Heart left ventricle (tissue), 16 donors: ENCODE measurements around the gene ARNT2. TPM values are rescaled to one million over a fixed set of nuclear protein-coding genes. Genes with fewer than 3 reads are reported as not detected.
"Not testable (repeated sequence)": the region's sequence is repeated elsewhere in the genome, so short reads cannot be mapped to it uniquely, and the experiment has no call there.

ENCODE experiments used
- ATAC-seq, 4 donors: fragments of 200-7000 bp; cut with Tn5 transposase; one replicate each; pipeline ENCODE4 v1.9.1; 2020 to 2022; ENCODE audit warnings: moderate library complexity in 4 of 4, mild to moderate bottlenecking in 3 of 4, moderate number of reproducible peaks in 1 of 4
- DNase-seq, 5 donors: peaks; one replicate each; pipeline ENCODE4 v3.0.0-alpha.2; 2020
- H3K27ac ChIP-seq, 12 donors: fragments of 200-600 bp; sonication (generic) in 4 of 12; one replicate each; pipeline versions ENCODE4 v1.5.0 to v1.8.0; 2016 to 2022; ENCODE audit warnings: mild to moderate bottlenecking in 2 of 12
- H3K27me3 ChIP-seq, 9 donors: fragments of 200-600 bp; sonication (generic) in 2 of 9; one replicate each; pipeline versions ENCODE4 v1.5.1 to v1.8.0; 2016 to 2022; ENCODE audit warnings: mild to moderate bottlenecking in 3 of 9
- H3K36me3 ChIP-seq, 9 donors: fragments of 200-600 bp; sonication (generic) in 2 of 9; one replicate each; pipeline versions ENCODE4 v1.5.0 to v1.8.0; 2018 to 2022; ENCODE audit warnings: mild to moderate bottlenecking in 2 of 9
- H3K4me1 ChIP-seq, 12 donors: fragments of 200-600 bp; sonication (generic) in 4 of 12; one replicate each; pipeline versions ENCODE4 v1.5.0 to v1.8.0; 2016 to 2022; ENCODE audit warnings: mild to moderate bottlenecking in 3 of 12
- H3K4me3 ChIP-seq, 12 donors: fragments of 200-600 bp; sonication (generic) in 4 of 12; one replicate each; pipeline versions ENCODE4 v1.5.0 to v1.8.0; 2017 to 2022; ENCODE audit warnings: mild to moderate bottlenecking in 9 of 12, moderate library complexity in 4 of 12
- H3K9me3 ChIP-seq, 12 donors: fragments of 200-600 bp; sonication (generic) in 4 of 12; one replicate each; pipeline versions ENCODE4 v1.5.0 to v1.8.0; 2016 to 2022; ENCODE audit warnings: mild to moderate bottlenecking in 1 of 12
- POLR2A ChIP-seq, 2 donors: fragments of 450-650 bp; IDR thresholded peaks; one replicate each; pipeline ENCODE4 v1.6.1; 2017; ENCODE audit warnings: antibody characterized with exemption in 2 of 2, mild to moderate bottlenecking in 2 of 2, moderate library complexity in 2 of 2
- WGBS, 4 donors: extraction: QIAGEN DNeasy Blood & Tissue Kit in 2 of 4; methylation state at CpG; one replicate each; pipeline versions ENCODE4 v1.1.5 to v1.1.7; 2013 to 2018; 5-methylcytosine and 5-hydroxymethylcytosine counted together
- intact Hi-C, 10 donors: fragments of 100-400 bp; cut with DNase I; formaldehyde crosslinking; loops; one replicate each; pipeline versions ENCODE4 v1.11.1 to v1.14.2; 2022
- polyA plus RNA-seq, 2 donors: library from polyadenylated mRNA; stranded (reverse); fragments of 200-250 nt; gene quantifications; one replicate each; pipeline ENCODE4 v1.2.3, GENCODE V29; 2013
- total RNA-seq, 9 donors: library from RNA; depleted of rRNA in 2 of 9; stranded (reverse); fragments of >200 nt in 2 of 9; fragmentation: NEBNext Ultra II Directional in 3 of 9; extraction: Animal tissue kit (Norgen Biotek cat#: 25700) in 3 of 9; gene quantifications; one replicate each; pipeline versions ENCODE4 v1.1.0 to v1.2.4, GENCODE V29; 2016 to 2023
- TF ChIP-seq, protein P1 (sequence below), 12 donors: fragments of 200-600 bp; sonication (generic) in 4 of 12; IDR thresholded peaks; one replicate each; pipeline versions ENCODE4 v1.5.0 to v1.8.0; 2018 to 2022; ENCODE audit warnings: antibody characterized with exemption in 12 of 12, mild to moderate bottlenecking in 5 of 12
- donor health status: ischemic (EF 13 %, LVEDD 7.1; RV severe dilation, severe dysfunction).
- donor health status: healthy with polysubstance abuse.
- donor health status: DM: no; HTN: yes; CAD: no.
- donor health status: DM: no; HTN: no; CAD: no.
- donor health status: ischemic (EF 25% LVEDD 6.9; RV normal size, moderate dysfunction).
- donor health status: ischemic (EF 25% LVEDD 5.7; RV mildly dilated, moderate dysfunction).
- donor health status: healthy.
- donor health status: DM: yes; HTN: yes; CAD: no.
- donor health status: ischemic (EF 35%, LVEDD 5.7; RV mildly dilated, moderate dysfunction).
- donor health status: nonischemic (EF 11% LVEDD 7.7; RV severe dilation, severe dysfunction).
- donor health status: DM: yes; HTN: yes; CAD: no.
- donor health status: PGD.
- donor health status: ischemic (EF 29% LVEDD 5.4; RV normal size, mild dysfunction).
- donor health status: nonischemic (EF 23%, LVEDD 6.1; RV moderate dilation, normal function).

ARNT2 gene
- total and polyA plus RNA-seq, 11 donors, result 1.2 to 10.0 (median 3.9) TPM

DNA sequence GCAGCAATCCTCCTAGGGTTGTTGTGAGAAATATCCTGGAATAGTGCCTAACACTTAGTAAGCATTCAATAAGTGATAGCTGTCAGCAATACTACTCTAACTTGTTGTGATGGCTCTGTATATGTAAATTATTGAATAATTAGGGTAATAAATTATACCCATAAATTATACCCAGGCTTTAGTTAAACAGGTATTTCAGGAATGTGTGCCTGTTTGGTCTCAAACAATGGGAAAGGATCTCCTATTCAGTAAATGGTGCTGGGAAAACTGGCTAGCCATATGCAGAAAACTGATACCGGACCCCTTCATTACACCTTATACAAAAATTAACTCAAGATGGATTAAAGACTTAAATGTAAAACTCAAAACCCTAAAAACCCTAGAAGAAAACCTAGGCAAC, 14.8 kb upstream of the ARNT2 start:
- intact Hi-C loops, result no loop called here
- WGBS, 4 donors, result 87 to 98% (median 94%) methylated on average over 1 of the region's 1 CpG

GRCh38 chr15:80390942-80391341, 13.2 kb upstream of the ARNT2 start:
- intact Hi-C loops, H3K4me3 ChIP-seq, H3K27me3 ChIP-seq, H3K9me3 ChIP-seq, DNase-seq, ATAC-seq, H3K36me3 ChIP-seq, H3K4me1 ChIP-seq, H3K27ac ChIP-seq: not testable (repeated sequence)
- 93 to 97% (median 94%) methylated on average over 1 of the region's 1 CpG for WGBS, 4 donors

More for the DNA sequence above, 14.8 kb upstream of the ARNT2 start:
- DNase-seq (no peak), ATAC-seq (no peak)
- H3K4me3 ChIP-seq, result no peak overlapping the region
- H3K36me3 ChIP-seq, result no peaks in the 10 kb centered on the region
- H3K27ac ChIP-seq, result no peak overlapping the region
- no peak for TF ChIP-seq POLR2A (IDR thresholded peaks at IDR 0.05)
- H3K9me3 ChIP-seq, result peaks cover 0 to 2% (median 0%) of the 10 kb centered on the region in 12 donors
- peaks cover 0 to 3% (median 0%) of the 10 kb centered on the region in 9 donors for H3K27me3 ChIP-seq
- no peaks in the 10 kb centered on the region for H3K4me1 ChIP-seq

DNA sequence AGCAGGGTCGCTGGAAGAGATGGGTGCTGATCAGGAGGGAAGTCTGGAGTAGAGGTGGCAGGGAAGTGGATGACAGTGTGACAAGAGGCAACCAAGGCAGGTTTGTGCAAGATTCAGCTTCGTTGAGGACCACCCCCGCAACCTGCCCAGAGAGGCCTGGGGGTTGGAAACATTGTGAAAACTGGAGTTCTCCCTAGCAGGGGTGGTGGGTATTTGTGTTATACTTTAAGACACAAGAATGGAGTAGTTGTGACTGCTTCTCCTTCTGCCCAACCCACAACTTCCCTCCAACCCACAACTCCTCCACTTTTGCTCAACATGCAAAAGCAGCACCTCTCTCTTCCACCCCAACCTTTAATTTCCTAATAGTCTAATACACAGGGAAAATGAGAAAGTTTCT, 8.6 kb upstream of the ARNT2 start:
- no peak overlapping the region for H3K27ac ChIP-seq
- DNase-seq, result no peak
- TF ChIP-seq, protein P1, sequence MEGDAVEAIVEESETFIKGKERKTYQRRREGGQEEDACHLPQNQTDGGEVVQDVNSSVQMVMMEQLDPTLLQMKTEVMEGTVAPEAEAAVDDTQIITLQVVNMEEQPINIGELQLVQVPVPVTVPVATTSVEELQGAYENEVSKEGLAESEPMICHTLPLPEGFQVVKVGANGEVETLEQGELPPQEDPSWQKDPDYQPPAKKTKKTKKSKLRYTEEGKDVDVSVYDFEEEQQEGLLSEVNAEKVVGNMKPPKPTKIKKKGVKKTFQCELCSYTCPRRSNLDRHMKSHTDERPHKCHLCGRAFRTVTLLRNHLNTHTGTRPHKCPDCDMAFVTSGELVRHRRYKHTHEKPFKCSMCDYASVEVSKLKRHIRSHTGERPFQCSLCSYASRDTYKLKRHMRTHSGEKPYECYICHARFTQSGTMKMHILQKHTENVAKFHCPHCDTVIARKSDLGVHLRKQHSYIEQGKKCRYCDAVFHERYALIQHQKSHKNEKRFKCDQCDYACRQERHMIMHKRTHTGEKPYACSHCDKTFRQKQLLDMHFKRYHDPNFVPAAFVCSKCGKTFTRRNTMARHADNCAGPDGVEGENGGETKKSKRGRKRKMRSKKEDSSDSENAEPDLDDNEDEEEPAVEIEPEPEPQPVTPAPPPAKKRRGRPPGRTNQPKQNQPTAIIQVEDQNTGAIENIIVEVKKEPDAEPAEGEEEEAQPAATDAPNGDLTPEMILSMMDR (IDR thresholded peaks at IDR 0.05), result no peak
- no peak for TF ChIP-seq POLR2A (IDR thresholded peaks at IDR 0.05)
- no peak for ATAC-seq
- peaks cover 0 to 2% (median 0%) of the 10 kb centered on the region in 12 donors for H3K9me3 ChIP-seq
- no peaks in the 10 kb centered on the region for H3K36me3 ChIP-seq
- peaks cover 0 to 14% (median 0%) of the 10 kb centered on the region in 9 donors for H3K27me3 ChIP-seq
- no peak overlapping the region for H3K4me3 ChIP-seq
- intact Hi-C loops, result no loop called here
- H3K4me1 ChIP-seq, result no peaks in the 10 kb centered on the region
- WGBS, 4 donors, result 72 to 79% (median 76%) methylated on average over 3 of the region's 3 CpGs

- Histone ChIP-seq H3K4me3 (no peak overlapping the region), H3K9me3 (peaks cover 0 to 1% (median 0%) of the 10 kb centered on the region in 12 donors), H3K27me3 (peaks cover 0 to 14% (median 0%) of the 10 kb centered on the region in 9 donors), H3K36me3 (no peaks in the 10 kb centered on the region), H3K4me1 (no peaks in the 10 kb centered on the region), H3K27ac (no peak overlapping the region)
- no peak for TF ChIP-seq POLR2A (IDR thresholded peaks at IDR 0.05)
- TF ChIP-seq, protein P1 (IDR thresholded peaks at IDR 0.05), result no peak
- intact Hi-C loops, result no loop called here
- DNase-seq (no peak), ATAC-seq (no peak)
- WGBS, 4 donors, result 74 to 85% (median 80%) methylated on average over 7 of the region's 7 CpGs
Measured at GRCh38 chr15:80396096-80396495, 8.1 kb upstream of the ARNT2 start.

DNA sequence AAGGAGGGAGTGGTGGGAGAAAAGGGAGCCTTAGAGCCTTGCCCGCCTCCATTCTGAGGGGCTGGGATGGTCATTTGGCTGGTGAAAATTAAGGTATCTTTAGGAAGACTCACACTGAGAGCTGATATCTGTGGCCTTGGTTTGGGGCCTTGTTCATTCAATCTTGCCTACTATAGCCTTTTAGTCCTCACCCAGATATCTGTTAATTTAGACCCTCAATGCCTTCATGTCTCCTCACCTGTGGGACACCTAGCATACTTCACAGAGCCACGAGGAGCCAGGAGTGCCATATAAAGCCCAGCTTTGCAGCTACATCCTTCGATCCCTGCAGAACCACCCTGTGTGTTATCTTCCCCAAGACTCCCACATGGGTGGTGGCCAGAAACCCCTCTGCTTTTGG, 4.7 kb upstream of the ARNT2 start:
- no peaks in the 10 kb centered on the region for H3K36me3 ChIP-seq
- H3K27me3 ChIP-seq, result peaks cover 0 to 28% (median 3%) of the 10 kb centered on the region in 9 donors
- H3K4me1 ChIP-seq, result peaks cover 0 to 8% (median 0%) of the 10 kb centered on the region in 12 donors
- TF ChIP-seq POLR2A (IDR thresholded peaks at IDR 0.05), result no peak
- TF ChIP-seq, protein P1 (IDR thresholded peaks at IDR 0.05), result no peak
- H3K27ac ChIP-seq, result no peak overlapping the region
- intact Hi-C loops, result no loop called here
- H3K9me3 ChIP-seq, result no peaks in the 10 kb centered on the region
- ATAC-seq, result no peak
- H3K4me3 ChIP-seq, result no peak overlapping the region
- DNase-seq, result no peak
- WGBS, 4 donors, result 80 to 90% (median 87%) methylated on average over 3 of the region's 3 CpGs
